ENCODE measurements around the gene FANCC.

The FANCC gene

GRCh38 chr9:95099321-95100070 lies 218.0 kb downstream of the FANCC start:
- no peak overlapping the region for H3K4me3 ChIP-seq (ENCODE audit: low read length)
- no peak for DNase-seq (ENCODE audit: low read depth)
- no peak for TF ChIP-seq CTCF (conservative IDR thresholded peaks at IDR 0.05; ENCODE audit: low read depth, low read length)

- no peak for TF ChIP-seq CTCF (conservative IDR thresholded peaks at IDR 0.05; ENCODE audit: low read depth, low read length)
- DNase-seq (ENCODE audit: low read depth) = no peak
- no peak overlapping the region for H3K4me3 ChIP-seq (ENCODE audit: low read length)
Observed at GRCh38 chr9:95098391-95098921, 219.1 kb downstream of the FANCC start.

DNA sequence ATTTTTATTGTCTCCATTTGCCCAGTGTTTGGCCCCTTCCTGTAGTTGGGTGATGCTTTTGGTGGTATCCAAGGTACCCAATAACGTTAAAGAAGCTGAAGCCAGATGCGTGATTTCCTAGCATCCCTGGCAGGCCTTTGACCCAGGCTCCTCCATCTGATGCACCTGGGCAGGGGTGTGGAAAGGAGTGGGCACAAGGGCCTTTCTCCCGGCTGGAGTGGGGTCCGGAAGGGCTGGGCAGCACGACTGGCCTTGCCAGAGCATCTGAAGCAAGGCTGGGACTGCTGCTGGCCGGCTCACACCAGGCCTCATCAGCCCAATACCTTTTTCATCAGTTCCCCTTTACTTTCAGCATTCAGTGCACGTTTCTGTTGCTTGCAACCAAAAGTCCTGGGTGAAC lies 220.2 kb downstream of the FANCC start:
- H3K4me3 ChIP-seq (ENCODE audit: low read length) = no peak overlapping the region
- no peak for TF ChIP-seq CTCF (conservative IDR thresholded peaks at IDR 0.05; ENCODE audit: low read depth, low read length)
- no peak for DNase-seq (ENCODE audit: low read depth)

DNA sequence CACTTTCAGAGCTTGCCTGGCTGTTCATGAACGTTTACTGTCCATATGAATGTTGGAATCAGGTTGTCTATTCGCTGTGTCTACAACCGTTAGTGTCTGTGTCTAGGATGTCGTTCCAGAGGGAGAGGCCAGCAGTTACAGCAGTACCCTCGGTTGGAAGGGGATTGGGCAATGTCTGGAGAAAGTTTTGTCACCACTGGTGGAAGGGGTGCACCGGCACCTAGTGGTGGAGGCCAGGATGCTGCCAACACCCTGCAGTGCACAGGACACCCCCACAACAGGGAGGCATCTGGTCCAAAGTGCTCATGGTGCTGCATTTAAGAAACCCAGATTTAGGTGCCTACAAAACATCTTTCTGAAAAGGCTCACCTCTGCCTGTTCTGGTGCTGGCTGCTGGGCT lies 220.7 kb downstream of the FANCC start:
- DNase-seq (ENCODE audit: low read depth) = no peak
- no peak for TF ChIP-seq CTCF (conservative IDR thresholded peaks at IDR 0.05; ENCODE audit: low read depth, low read length)
- no peak overlapping the region for H3K4me3 ChIP-seq (ENCODE audit: low read length)

DNA sequence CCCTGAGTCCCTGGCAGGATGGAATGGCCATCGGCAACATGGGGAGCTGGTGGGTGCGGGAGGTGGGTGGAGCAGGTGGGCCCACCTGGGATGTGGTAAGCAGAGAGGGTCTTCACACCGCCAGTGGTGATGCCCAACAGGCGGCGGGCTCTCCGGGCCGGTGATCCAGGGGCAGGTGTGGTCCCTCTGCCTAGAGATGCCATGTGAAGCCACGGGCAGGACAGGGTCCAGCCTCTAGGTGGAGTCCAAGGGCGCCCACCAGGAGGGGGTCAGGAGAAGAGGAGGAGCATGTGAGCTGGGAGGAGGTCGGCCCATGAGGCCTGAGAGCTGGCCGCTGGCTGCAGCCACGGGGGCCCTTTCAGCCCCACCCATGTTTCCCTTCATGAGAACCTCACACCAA lies 221.1 kb downstream of the FANCC start:
- no peak overlapping the region for H3K4me3 ChIP-seq (ENCODE audit: low read length)
- DNase-seq (ENCODE audit: low read depth) = no peak
- TF ChIP-seq CTCF (conservative IDR thresholded peaks at IDR 0.05; ENCODE audit: low read depth, low read length) = peak; percentile 8

GRCh38 chr9:95095641-95096355 lies 221.7 kb downstream of the FANCC start:
- no peak for TF ChIP-seq CTCF (conservative IDR thresholded peaks at IDR 0.05; ENCODE audit: low read depth, low read length)
- DNase-seq (ENCODE audit: low read depth) = no peak

More at GRCh38 chr9:95095641-95096355, 221.7 kb downstream of the FANCC start:
- H3K4me3 ChIP-seq (ENCODE audit: low read length) = no peak overlapping the region

Measured in retinal pigment epithelial cell (primary cell).